ENCODE measurements around the gene RPL29.

Gene RPL29

GRCh38 chr3:52023860-52024764 lies 28.4 kb upstream of the RPL29 start:
- no peak for DNase-seq
- TF ChIP-seq CTCF (IDR thresholded peaks at IDR 0.05; ENCODE audit: low read depth, low read length): no peak
- Histone ChIP-seq H3K36me3 (no peaks in the 10 kb centered on the region), H3K4me3 (ENCODE audit: low read depth, low read length) (peak overlapping the region; percentile 3), H3K27me3 (ENCODE audit: insufficient read depth, low read depth, severe bottlenecking) (no peaks in the 10 kb centered on the region), H3K9me3 (ENCODE audit: severe bottlenecking) (no peaks in the 10 kb centered on the region), H3K27ac (peak overlapping the region; percentile 96)

- no peak for TF ChIP-seq CTCF (IDR thresholded peaks at IDR 0.05; ENCODE audit: low read depth, low read length)
- no peaks in the 10 kb centered on the region for H3K27me3 ChIP-seq (ENCODE audit: insufficient read depth, low read depth, severe bottlenecking)
- peak overlapping the region; percentile 13 for H3K4me3 ChIP-seq (ENCODE audit: low read depth, low read length)
- DNase-seq: no peak
- H3K9me3 ChIP-seq (ENCODE audit: severe bottlenecking): no peaks in the 10 kb centered on the region
- H3K27ac ChIP-seq: peak overlapping the region; percentile 96
- H3K36me3 ChIP-seq: no peaks in the 10 kb centered on the region
Observed at GRCh38 chr3:52023101-52023770, 27.5 kb upstream of the RPL29 start.

- H3K36me3 ChIP-seq: no peaks in the 10 kb centered on the region
- peak overlapping the region; percentile 13 for H3K4me3 ChIP-seq (ENCODE audit: low read depth, low read length)
- H3K27ac ChIP-seq: peak overlapping the region; percentile 96
- no peaks in the 10 kb centered on the region for H3K27me3 ChIP-seq (ENCODE audit: insufficient read depth, low read depth, severe bottlenecking)
- no peak for TF ChIP-seq CTCF (IDR thresholded peaks at IDR 0.05; ENCODE audit: low read depth, low read length)
- H3K9me3 ChIP-seq (ENCODE audit: severe bottlenecking): no peaks in the 10 kb centered on the region
- peak; percentile 67 for DNase-seq
Observed at GRCh38 chr3:52022323-52023100, 26.8 kb upstream of the RPL29 start.

- H3K27ac ChIP-seq: peak overlapping the region; percentile 96
- no peak overlapping the region for H3K4me3 ChIP-seq (ENCODE audit: low read depth, low read length)
- DNase-seq: peak; percentile 95
- no peaks in the 10 kb centered on the region for H3K27me3 ChIP-seq (ENCODE audit: insufficient read depth, low read depth, severe bottlenecking)
- no peak for TF ChIP-seq CTCF (IDR thresholded peaks at IDR 0.05; ENCODE audit: low read depth, low read length)
- H3K36me3 ChIP-seq: no peaks in the 10 kb centered on the region
- H3K9me3 ChIP-seq (ENCODE audit: severe bottlenecking): no peaks in the 10 kb centered on the region
Observed at GRCh38 chr3:52021489-52022268, 26.0 kb upstream of the RPL29 start.

GRCh38 chr3:52020796-52021195 lies 25.1 kb upstream of the RPL29 start:
- H3K36me3 ChIP-seq: no peaks in the 10 kb centered on the region
- H3K27ac ChIP-seq: peak overlapping the region; percentile 96
- TF ChIP-seq CTCF (IDR thresholded peaks at IDR 0.05; ENCODE audit: low read depth, low read length): no peak
- DNase-seq: no peak
- H3K4me3 ChIP-seq (ENCODE audit: low read depth, low read length): no peak overlapping the region
- no peaks in the 10 kb centered on the region for H3K27me3 ChIP-seq (ENCODE audit: insufficient read depth, low read depth, severe bottlenecking)
- no peaks in the 10 kb centered on the region for H3K9me3 ChIP-seq (ENCODE audit: severe bottlenecking)

Data from WERI-Rb-1 (cell line).